Ishikawa (cell line): ENCODE data around the gene NECAP2.

Experiments used
- TAF1 ChIP-seq: IDR thresholded peaks from 2 replicates; pipeline ENCODE4 v1.6.1; 2012; ENCODE audit warnings: low read depth, mild to moderate bottlenecking
- TF ChIP-seq, protein P1 (sequence below): IDR thresholded peaks from 2 replicates; pipeline ENCODE4 v1.6.1; 2012

DNA sequence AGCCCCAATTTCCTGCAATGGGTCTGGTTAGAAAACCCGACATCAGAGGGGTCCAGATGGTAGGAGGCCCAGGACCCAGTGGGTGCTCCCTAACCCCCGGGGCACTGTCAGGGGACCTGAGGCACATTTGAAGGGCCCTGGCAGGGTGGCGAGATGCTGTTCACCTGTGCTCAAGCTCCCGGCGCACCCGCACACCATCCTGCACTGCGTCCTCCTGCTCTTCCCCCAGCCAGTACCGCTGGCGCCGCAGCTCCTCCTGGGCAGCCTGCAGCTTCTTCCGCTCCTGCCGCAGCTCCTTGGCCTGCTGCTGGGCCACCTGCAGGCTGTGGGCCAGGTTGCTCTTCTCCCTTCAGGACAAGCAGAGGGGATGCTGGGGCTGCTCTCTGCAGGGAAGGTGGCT, 37.6 kb downstream of the NECAP2 start:
- TF ChIP-seq, protein P1, sequence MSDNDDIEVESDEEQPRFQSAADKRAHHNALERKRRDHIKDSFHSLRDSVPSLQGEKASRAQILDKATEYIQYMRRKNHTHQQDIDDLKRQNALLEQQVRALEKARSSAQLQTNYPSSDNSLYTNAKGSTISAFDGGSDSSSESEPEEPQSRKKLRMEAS, result no peak
- TF ChIP-seq TAF1, result no peak
